Measurements from ENCODE around the gene DIP2C.

DNA sequence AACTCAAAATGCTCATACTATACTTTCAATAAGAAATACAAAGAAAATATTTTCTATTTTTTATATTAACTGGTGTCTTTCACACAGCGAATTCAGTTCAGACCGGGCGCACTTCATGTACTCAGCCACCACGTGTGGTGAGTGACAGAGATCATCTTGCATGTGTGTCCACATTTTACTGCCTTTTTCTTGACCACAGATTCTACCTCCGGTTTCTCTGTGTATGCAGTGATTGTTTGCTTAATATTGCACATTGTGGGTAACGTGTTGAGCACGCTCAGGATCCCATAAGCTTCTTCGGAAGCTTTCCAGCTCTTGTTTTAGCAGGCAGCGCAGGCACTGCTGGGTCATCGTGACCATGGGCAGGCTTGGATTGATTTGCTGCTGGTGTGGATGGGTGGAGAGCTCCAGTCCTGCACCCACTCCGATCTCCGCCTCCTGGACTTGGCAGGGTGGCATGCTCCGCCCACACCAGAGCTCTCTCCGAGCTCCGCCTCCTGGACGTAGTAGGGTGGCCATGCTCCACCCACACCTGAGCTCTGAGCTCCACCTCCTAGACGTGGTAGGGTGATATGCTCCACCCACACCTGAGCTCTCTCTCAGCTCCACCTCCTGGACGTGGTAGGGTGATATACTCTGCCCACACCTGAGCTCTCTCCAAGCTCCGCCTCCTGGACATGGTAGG is 253.3 kb downstream of the DIP2C start:
- TF ChIP-seq, protein P1, sequence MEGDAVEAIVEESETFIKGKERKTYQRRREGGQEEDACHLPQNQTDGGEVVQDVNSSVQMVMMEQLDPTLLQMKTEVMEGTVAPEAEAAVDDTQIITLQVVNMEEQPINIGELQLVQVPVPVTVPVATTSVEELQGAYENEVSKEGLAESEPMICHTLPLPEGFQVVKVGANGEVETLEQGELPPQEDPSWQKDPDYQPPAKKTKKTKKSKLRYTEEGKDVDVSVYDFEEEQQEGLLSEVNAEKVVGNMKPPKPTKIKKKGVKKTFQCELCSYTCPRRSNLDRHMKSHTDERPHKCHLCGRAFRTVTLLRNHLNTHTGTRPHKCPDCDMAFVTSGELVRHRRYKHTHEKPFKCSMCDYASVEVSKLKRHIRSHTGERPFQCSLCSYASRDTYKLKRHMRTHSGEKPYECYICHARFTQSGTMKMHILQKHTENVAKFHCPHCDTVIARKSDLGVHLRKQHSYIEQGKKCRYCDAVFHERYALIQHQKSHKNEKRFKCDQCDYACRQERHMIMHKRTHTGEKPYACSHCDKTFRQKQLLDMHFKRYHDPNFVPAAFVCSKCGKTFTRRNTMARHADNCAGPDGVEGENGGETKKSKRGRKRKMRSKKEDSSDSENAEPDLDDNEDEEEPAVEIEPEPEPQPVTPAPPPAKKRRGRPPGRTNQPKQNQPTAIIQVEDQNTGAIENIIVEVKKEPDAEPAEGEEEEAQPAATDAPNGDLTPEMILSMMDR (IDR thresholded peaks at IDR 0.05) = no peak
- TF ChIP-seq, protein P2, sequence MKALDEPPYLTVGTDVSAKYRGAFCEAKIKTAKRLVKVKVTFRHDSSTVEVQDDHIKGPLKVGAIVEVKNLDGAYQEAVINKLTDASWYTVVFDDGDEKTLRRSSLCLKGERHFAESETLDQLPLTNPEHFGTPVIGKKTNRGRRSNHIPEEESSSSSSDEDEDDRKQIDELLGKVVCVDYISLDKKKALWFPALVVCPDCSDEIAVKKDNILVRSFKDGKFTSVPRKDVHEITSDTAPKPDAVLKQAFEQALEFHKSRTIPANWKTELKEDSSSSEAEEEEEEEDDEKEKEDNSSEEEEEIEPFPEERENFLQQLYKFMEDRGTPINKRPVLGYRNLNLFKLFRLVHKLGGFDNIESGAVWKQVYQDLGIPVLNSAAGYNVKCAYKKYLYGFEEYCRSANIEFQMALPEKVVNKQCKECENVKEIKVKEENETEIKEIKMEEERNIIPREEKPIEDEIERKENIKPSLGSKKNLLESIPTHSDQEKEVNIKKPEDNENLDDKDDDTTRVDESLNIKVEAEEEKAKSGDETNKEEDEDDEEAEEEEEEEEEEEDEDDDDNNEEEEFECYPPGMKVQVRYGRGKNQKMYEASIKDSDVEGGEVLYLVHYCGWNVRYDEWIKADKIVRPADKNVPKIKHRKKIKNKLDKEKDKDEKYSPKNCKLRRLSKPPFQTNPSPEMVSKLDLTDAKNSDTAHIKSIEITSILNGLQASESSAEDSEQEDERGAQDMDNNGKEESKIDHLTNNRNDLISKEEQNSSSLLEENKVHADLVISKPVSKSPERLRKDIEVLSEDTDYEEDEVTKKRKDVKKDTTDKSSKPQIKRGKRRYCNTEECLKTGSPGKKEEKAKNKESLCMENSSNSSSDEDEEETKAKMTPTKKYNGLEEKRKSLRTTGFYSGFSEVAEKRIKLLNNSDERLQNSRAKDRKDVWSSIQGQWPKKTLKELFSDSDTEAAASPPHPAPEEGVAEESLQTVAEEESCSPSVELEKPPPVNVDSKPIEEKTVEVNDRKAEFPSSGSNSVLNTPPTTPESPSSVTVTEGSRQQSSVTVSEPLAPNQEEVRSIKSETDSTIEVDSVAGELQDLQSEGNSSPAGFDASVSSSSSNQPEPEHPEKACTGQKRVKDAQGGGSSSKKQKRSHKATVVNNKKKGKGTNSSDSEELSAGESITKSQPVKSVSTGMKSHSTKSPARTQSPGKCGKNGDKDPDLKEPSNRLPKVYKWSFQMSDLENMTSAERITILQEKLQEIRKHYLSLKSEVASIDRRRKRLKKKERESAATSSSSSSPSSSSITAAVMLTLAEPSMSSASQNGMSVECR (CRISPR knock-in tag; IDR thresholded peaks at IDR 0.05; ENCODE audit: borderline replicate concordance) = no peak
- no peak for TF ChIP-seq PREB (CRISPR knock-in tag; IDR thresholded peaks at IDR 0.05; ENCODE audit: borderline replicate concordance)

All from WTC11 (cell line).